NCI-H748 treated with DMSO at 0.1 percent for 48 hours (cell line): ENCODE results near the gene TRMT5.

Experiments used
- DNase-seq: peaks from one replicate; lab custom pipeline; 2025; lab: John Stamatoyannopoulos, UW

Gene TRMT5

DNA sequence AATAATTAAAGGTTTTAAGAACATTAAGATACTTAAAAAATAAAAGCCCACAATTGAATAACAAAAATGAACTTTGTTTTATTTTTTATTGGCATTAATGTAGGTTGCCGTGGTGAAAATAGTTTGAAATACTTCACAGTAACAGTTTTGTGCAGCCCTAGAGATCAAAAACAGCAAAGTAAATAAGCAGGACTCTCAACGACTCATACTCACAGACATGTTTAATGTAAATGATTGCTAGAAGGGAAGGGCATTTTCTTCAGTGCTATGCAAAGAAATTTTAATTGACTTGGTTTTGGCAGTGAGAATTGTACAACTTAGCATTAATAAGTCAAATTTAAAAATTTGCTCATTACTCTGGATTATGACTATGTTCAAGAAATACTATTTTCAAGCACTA lies 16.0 kb downstream of the TRMT5 start:
- no peak for DNase-seq

DNA sequence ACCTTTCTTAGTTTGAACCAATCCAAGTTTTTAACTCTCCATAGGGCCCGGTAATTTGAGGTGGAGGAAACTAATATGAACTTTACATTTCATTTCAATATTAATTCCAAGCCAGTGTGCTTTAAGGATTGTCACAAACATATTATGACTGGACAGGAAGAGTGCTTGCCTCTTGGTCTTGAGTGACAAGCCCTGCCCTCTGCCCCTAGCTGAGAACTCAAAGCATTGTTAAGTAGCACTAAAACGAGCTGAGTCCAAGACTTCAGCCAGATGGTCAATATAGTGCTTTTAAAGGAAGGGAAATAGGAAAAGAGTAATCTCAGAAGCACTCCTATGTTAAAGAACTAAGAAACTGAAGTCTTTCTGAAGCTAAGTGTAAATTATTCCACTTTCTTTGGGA lies 17.1 kb downstream of the TRMT5 start:
- DNase-seq = no peak

DNA sequence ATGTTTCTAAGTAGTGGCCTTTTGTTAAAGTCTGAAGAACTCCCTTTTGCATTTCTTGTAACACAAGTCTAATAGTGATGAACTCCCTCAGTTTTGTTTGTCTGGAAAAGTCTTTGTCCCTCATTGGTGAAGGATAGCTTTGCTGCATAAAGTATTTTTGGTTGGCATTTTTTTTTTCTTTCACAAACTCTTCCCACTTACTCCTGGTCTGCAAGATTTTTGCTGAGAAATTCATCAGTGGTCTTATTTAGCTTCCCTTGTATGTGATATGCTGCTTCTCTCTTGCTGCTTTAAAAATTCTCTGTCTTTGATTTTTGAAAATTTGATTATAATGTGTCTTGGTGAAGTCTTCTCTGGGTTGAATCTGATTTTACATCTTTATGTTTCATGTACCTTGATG lies 22.7 kb downstream of the TRMT5 start:
- DNase-seq = no peak

DNA sequence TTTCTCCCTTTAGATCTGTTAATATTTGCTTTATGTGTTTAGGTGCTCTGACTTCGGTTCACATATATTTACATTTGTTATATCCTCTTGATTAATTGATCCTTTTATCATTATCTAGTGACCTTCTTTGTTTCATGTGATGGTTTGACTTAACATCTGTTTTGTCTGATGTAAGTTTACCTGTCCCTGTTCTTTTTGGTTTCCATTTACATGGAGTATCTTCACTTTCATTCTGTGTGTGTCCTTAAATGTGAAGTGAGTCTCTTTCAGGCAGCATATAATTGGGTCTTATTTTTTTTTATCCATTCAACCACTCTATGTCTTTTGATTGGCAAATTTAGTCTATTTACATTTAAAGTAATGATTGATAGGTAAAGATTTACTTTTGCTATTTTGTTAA lies 24.2 kb downstream of the TRMT5 start:
- no peak for DNase-seq

DNA sequence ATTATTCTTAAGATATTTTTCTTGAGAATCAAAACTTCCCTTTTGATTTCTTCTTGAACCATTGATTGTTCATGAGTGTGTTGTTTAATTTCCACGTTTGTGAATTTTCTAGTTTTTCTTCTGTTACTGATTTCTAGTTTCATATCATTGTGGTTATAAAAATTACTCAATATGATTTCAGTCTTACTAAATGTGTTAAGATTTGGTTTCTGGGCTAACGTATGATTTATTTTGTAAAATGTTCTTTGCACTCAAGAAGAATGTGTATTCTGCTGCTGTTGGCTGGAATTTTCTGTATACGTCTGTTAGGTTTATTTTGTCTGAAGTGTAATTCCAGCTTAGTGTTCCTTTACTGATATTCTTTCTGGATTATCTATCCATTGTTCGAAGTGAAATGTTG lies 24.7 kb downstream of the TRMT5 start:
- DNase-seq = no peak

DNA sequence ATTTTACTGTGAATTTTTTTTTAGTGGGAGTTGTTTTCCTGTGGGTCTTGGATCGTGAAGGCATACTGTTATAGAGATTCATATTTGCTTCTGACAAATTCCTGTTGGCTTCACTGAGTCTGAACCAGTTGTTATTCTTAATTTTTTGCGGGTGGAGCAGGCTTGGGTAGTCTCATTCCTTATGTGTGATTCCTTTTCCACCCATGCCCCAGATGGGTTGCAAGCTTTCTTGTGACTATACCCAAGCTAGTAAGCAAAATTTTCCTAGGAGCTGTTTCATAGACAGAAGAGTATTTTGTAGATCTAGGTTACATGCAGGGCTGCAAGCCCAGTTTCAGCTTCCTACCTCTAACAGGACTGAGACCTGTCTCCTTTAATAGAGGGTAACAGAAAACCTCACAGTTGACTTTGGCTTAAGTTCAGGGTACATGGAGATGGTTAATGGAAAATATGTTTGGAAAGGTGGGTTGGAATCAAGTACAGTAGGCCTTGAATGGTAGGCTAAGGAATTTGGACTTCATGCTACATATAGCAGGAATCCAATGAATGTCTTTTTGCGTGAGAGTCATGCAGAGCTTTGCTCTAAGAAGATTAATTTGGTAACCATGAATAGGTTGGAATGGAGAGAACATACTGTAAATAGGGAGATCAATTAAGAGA lies 29.0 kb downstream of the TRMT5 start:
- DNase-seq = no peak

DNA sequence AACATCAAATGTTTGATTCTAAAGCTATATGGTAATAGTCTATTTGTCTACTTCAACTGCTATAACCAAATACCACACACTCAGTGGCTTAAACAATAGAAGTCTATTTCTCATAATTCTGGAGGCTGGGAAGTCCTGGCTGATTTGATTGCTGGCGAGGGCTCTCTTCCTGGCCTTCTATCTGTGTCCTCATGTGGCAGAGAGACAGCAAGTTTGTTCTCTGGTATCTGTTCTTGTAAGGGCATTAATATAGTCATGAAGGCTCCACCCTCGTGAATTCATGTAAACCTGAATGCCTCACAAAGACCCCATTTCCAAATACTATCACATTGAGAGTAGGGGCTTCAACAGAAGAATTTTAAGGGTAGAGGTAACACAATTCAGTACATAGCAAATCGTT lies 34.1 kb downstream of the TRMT5 start:
- no peak for DNase-seq

DNA sequence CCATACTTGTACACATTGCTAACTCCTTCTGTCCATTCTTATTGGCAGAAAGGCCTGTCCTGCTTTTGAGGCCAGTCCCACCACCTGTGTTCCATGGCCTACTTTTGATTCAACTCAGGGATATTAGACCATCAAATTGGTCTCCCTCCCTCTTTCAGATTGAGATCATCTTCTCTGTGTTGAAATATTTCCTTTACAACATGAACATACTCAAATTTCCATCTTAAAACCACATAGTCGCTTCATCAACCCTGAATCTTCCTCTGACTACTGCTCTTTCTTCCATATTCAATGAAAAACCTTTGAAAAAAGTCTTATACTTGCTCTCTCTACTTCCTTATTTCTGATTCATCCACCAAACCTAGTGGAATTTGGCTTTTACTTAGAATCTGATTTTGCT lies 34.9 kb downstream of the TRMT5 start:
- DNase-seq = no peak

DNA sequence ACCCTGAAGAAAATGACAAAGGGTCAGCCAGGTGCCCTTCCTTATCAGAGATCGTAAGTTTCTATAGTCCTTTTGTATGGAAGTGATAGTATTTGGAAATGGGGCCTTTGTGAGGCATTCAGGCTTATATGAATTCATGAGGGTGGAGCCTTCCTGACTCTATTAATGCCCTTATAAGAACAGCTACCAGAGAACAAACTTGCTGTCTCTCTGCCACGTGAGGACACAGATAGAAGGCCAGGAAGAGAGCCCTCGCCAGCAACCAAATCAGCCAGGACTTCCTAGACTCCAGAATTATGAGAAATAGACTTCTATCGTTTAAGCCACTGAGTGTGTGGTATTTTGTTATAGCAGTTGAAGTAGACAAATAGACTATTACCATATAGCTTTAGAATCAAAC lies 36.7 kb downstream of the TRMT5 start:
- no peak for DNase-seq

DNA sequence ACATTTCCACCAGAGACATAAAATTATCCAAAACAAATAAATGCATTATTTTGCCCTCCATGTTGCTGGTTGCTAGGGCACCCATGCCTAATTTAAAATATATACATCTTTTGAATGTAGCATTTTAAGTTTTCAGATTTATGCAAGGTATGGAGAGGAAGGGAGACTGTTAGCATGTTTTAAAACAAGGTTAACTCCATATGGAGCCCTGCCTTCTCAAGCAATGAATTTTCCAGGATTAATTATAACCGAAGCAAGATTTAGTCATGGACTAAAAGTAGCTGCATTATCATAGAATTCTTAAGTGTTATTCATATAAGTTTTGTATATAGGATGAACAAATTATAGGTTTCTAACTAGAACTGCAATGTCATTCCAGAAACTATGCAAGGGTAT lies 37.2 kb downstream of the TRMT5 start:
- no peak for DNase-seq

DNA sequence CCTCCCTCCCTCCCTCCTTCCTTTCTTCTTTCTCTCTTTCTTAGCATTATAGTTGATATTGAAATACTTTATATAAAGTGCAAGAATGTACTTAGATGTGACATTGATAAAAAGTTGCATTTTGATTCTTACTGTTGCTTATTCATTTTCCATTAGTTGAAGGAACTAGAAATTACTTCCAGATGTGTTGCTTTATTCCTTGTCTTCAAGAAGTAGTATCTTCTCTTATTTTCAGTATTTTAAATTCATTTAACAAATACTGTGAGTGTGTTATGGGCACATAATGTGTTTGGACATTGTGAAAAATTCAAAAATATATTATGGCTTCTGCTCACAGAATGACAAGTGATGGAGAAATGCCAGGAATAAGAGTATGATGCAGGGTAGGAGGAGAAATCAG lies 45.6 kb downstream of the TRMT5 start:
- DNase-seq = no peak

DNA sequence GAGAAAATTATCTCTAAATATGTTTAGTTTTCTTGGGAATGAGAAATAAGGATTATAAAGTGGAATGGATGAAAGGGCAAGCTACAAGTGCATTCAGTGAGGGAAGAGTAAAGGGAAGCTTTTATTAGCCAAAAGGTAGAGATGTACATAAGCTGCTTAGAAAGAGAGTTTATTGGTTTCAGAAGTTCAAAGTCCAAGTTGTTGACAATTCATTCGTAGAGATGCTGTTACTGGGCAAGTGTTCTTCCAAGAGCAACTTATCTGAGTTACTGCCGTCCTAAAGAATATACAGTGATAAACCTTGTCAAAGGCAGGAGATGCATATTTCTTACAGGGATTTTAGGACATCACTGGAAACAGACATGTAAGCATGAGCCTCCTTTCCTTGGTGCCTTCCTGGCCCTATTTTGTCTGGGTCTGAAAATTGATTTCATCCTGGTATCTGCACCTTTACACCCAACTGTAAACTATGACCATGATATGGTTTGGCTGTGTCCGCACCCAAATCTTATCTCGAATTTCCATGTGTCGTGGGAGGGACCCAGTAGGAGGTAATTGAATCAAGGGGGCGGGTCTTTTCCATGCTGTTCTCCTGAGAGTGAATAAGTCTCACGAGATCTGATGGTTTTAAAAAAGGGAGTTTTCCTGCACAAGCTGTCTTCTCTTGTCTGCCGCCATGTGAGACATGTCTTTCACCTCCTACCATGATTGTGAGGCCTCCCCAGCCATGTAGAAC lies 46.8 kb downstream of the TRMT5 start:
- no peak for DNase-seq

DNA sequence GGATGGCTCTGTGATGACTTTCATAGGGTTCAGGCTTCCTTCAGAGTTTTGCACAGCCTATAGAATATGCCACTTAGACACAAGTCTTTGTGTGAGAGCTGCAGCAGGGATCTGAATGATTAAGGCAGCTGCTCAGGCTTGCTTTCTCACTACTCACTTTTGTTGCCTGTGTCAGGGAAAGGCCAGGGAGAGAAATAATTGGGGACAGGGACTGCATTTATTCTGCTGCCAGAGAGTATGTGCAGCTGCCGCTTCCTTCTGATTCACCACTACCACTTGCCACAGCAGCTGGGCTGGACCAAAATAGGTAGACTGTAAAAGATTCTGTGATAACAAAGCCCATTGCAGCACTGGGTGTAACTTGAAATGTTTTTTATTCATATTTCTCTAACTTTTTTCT lies 49.7 kb downstream of the TRMT5 start:
- DNase-seq = no peak

DNA sequence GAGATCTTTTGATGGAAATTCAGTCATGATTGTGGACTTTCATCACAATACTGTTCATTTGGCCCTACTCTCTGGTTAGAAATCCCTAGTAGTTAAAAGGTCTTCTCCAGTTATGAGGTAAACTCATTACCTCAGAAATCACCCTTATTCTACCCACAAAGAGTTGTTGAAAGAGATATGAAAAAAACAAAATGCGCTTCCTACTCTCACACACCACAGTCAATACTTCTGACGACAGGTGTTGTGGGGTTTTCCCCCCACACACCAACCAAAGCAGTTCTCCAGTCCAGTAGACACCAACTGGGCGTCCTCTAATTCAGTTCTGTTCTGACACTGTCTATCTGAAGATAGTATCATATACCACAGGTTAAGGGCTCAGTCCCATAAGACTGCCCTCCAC lies 54.9 kb downstream of the TRMT5 start:
- DNase-seq = no peak

DNA sequence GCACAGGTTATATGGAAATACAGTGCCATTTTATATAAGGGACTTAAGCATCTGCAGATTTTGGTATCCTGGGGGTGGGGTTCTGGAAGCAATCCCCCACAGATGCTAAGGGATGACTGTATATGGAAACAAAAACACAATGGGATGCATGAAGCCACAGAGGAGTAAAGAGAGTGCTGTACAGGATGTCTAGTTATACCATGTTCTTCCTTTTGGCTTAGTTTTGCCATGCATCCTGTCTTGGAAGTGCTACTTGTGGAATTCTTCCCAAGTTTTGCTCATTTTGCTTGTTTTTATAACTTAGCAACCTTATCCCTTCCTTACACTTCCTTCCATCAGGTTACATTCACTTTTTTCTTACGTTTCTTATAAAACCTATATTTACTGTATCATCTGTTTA lies 55.6 kb downstream of the TRMT5 start:
- no peak for DNase-seq

DNA sequence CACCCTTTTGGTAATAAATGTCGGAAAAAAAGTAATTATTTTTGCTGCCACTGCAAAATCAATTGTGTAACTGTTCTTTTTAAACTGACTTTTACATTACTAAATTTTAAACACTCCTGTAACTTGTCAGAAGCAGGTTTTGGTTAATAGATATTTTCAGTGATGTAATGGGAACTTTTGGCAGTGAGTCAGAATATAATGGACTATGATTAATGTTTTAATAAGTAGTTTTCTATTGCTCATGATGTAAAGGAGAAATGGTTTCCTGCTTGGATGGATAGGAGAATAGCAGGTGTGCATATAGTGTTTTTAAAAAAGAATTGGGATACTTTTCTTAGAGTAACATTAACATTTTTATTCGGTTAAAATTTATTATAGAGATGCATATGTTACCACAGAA lies 58.8 kb downstream of the TRMT5 start:
- no peak for DNase-seq
